Progenitor cell of endocrine pancreas (in vitro differentiated cells): ENCODE measurements around the gene KRT3. TPM values are rescaled to one million over a fixed set of nuclear protein-coding genes. Genes with fewer than 3 reads are reported as not detected.

Experiments
- DNase-seq: peaks from one replicate; pipeline ENCODE4 v3.0.0; 2021; ENCODE audit warnings: low spot score; ENCODE audit not compliant: unreplicated experiment
- H3K27ac Mint-ChIP-seq: 2 replicates; pipeline ENCODE4 v1.8.0; 2021; ENCODE audit warnings: mild to moderate bottlenecking, moderate library complexity, mixed read lengths
- H3K27me3 Mint-ChIP-seq: 2 replicates; pipeline ENCODE4 v1.8.0; 2021; ENCODE audit warnings: mixed read lengths
- H3K36me3 Mint-ChIP-seq: 2 replicates; pipeline ENCODE4 v1.8.0; 2022; ENCODE audit warnings: mixed read lengths; ENCODE audit not compliant: insufficient read depth
- H3K4me1 Mint-ChIP-seq: 2 replicates; pipeline ENCODE4 v1.8.0; 2021; ENCODE audit warnings: low read depth, mixed read lengths
- H3K4me3 Mint-ChIP-seq: 2 replicates; pipeline ENCODE4 v1.8.0; 2021; ENCODE audit warnings: low read depth, mild to moderate bottlenecking, moderate library complexity, mixed read lengths
- H3K9me3 Mint-ChIP-seq: 2 replicates; pipeline ENCODE4 v1.8.0; 2021; ENCODE audit warnings: low read depth, mixed read lengths
- CTCF ChIP-seq: fragments of 200-600 bp; sonication (generic); IDR thresholded peaks from one replicate; pipeline ENCODE4 v1.5.0; 2021; ENCODE audit warnings: antibody characterized with exemption, mild to moderate bottlenecking; ENCODE audit not compliant: unreplicated experiment
- total RNA-seq: library from RNA; stranded (reverse); gene quantifications from 2 replicates; pipeline ENCODE4 v1.2.1, GENCODE V29; 2021

Gene KRT3
- total RNA-seq, 1 donor from 2014 or later, result not detected

- Mint-ChIP-seq H3K27ac (no peak overlapping the region), H3K9me3 (no peaks in the 10 kb centered on the region), H3K4me3 (no peak overlapping the region), H3K36me3 (no peaks in the 10 kb centered on the region), H3K27me3 (peaks cover 43% of the 10 kb centered on the region), H3K4me1 (peaks cover 1% of the 10 kb centered on the region)
- no peak for DNase-seq
- TF ChIP-seq CTCF, result no peak
These were observed 39.5 kb upstream of the KRT3 start for GRCh38 chr12:52835271-52836041.

- Mint-ChIP-seq H3K4me1 (peaks cover 1% of the 10 kb centered on the region), H3K36me3 (no peaks in the 10 kb centered on the region), H3K4me3 (no peak overlapping the region), H3K27me3 (peaks cover 36% of the 10 kb centered on the region), H3K27ac (no peak overlapping the region), H3K9me3 (no peaks in the 10 kb centered on the region)
- no peak for DNase-seq
- TF ChIP-seq CTCF, result no peak
These were observed 38.7 kb upstream of the KRT3 start for GRCh38 chr12:52834727-52835001.

DNA sequence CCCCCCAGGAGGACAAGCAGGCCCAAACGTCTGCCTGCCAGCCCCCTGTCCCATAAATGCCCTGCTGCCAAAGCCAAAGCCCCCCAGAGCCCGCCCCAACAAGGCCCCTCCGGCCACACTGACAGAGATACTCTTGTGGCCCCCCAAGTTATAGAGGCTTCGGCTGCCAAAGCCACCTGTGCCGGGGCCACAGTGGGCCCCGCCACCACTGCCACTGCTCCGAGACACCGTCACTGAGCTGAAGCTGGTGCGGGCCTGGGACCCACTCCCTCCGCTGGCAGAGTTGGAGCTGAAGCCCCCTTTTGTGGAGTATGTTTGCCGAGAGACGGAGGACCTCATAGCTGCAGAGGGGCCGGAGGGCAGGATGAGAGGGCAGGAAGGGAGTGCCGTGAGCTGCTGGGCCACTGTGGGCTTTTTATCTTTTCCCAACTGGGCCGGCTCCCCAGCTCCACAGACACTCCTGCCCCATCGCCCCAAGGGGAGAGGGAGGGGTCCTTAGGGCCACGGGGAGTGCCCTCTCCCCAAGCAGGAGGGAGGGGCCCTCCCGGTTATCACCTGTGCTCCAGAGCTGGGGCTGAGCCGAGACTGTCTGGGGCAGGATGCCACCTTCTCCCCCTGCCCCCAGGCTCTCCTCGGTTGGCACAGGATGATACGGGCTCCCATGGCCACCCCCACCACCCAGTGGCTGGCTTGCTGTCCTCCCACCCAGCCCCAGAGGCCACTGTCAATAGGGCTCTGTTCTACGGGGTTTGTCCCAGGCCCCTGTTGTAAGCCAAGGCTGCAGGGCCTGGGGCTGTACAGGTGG, 38.2 kb upstream of the KRT3 start, which contains the start of gene KRT79:
Gene KRT79, minus strand, starts transcription at position 390 of the 805 bp plus-strand sequence. Its CDS starts 51 bp downstream, at position 339.
- Mint-ChIP-seq H3K27ac (no peak within 1 kb of the TSS), H3K27me3 (peaks cover 31% of the 10 kb centered on the region), H3K4me3 (no peak within 1 kb of the TSS), H3K36me3 (no peaks in the 10 kb centered on the region), H3K4me1 (peaks cover 1% of the 10 kb centered on the region), H3K9me3 (no peaks in the 10 kb centered on the region)
- DNase-seq, result no peak
- no peak for TF ChIP-seq CTCF

DNA sequence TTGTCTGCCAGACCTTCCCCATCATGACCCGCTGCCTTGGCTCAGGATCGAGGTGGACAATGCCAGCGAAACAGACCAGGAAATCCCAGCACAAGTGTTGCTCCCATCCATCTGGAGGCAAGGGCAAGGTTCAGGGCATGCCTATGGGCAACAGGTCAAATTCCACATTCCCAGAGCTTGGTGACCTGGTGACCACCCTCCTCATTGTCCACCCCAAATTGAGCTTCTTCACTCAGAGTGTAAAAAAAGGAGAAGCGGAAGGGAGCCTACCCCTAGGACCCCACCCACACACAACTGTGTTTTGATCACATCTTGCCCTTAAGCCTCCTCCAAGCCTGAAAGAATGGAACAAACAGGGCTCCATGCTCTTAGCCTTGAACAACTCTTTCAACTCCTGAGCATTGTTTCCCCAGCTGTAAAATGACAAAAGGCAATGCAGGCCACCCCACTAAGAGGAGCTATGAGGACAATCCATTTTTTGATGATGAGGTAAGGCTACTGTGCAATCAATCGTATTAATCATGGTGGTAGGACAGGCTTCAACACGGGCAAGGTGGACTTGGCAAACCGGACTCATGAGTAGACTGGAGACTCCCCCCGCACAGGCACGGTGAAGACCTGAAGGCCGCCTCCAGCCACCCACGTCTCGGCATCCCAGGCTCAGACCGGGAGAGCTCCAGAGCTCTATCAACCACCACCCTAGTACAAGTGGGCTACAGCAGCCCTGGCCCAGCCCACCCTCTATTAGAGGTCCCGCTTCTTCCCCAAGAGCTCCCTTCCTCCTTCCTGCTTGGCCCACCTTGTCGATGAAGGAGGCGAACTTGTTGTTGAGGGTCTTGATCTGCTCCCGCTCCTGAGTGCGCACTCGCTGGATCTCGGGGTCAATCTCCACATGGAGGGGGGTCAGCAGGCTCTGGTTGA, 37.3 kb upstream of the KRT3 start:
- no peak for TF ChIP-seq CTCF
- Mint-ChIP-seq H3K36me3 (no peaks in the 10 kb centered on the region), H3K4me3 (no peak overlapping the region), H3K4me1 (peaks cover 1% of the 10 kb centered on the region), H3K9me3 (no peaks in the 10 kb centered on the region), H3K27me3 (peaks cover 23% of the 10 kb centered on the region), H3K27ac (no peak overlapping the region)
- DNase-seq, result no peak

- H3K9me3 Mint-ChIP-seq, result no peaks in the 10 kb centered on the region
- H3K27me3 Mint-ChIP-seq, result peaks cover 16% of the 10 kb centered on the region
- no peaks in the 10 kb centered on the region for H3K36me3 Mint-ChIP-seq
- no peak for TF ChIP-seq CTCF
- H3K27ac Mint-ChIP-seq, result no peak overlapping the region
- H3K4me3 Mint-ChIP-seq, result no peak overlapping the region
- peaks cover 2% of the 10 kb centered on the region for H3K4me1 Mint-ChIP-seq
- no peak for DNase-seq
These were observed 36.5 kb upstream of the KRT3 start for GRCh38 chr12:52832451-52832850.
